Kidney capillary endothelial cell (primary cell): ENCODE measurements around the gene C1QA.
"Not testable (repeated sequence)": the region's sequence is repeated elsewhere in the genome, so short reads cannot be mapped to it uniquely, and the experiment has no call there.

Experiments
- DNase-seq: peaks from one replicate; pipeline ENCODE4 v3.0.0-alpha.2; 2018; ENCODE audit warnings: low spot score

The C1QA gene

GRCh38 chr1:22641247-22641646 is 4.8 kb downstream of the C1QA start:
- no peak for DNase-seq

DNA sequence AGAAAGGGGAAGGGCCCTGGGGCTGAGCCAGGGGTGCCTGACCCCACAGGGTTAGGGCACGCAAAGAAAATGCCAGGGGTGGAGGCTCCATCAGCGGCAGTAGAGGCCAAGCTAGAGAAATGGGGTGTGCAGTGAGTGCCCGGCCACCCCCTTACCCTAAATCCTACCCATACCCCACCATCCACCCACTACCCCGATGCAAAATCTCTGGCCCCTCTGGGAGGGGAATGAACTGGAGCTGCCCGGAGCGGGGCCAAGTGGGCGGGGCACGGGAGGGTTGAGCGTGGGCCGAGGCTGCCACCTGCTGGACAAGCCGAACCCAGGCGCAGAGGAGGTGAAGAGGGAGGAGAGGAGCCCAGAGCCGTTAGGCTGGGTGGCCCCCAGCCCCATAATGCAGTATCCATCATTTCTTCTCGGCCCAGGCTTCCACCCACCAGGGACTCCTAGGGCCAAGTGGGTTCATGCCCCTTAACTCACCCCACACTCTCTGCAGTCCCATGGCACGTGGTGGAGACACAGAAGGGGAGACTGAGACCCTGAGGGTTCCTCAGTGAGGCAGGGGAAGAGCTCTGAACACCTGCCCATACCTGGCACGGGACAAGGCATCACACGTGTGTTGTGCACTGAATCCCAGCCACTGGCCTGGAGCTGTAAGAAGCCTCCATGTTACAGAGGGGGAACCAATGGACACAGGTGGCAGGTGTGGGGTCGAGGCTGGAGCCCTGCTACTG is 5.6 kb downstream of the C1QA start:
- DNase-seq = peak; percentile 50

GRCh38 chr1:22643381-22643780 is 7.0 kb downstream of the C1QA start, which contains the start of gene C1QC:
C1QC (plus strand) TSS chr1:22643633; CDS start chr1:22644024, 391 bp downstream.
- no peak for DNase-seq

DNA sequence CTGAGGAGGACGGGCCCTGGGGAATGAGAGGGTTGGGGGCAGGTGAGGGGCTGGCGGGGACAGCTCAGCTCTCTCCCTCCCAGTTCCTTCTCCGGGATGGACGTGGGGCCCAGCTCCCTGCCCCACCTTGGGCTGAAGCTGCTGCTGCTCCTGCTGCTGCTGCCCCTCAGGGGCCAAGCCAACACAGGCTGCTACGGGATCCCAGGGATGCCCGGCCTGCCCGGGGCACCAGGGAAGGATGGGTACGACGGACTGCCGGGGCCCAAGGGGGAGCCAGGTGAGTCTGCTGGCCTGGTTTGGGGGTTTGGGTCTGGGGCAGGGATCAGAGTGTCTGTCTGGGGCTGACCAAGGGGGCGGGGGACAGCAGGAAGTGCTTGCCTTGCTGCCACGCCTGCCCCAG is 7.5 kb downstream of the C1QA start:
- no peak for DNase-seq

DNA sequence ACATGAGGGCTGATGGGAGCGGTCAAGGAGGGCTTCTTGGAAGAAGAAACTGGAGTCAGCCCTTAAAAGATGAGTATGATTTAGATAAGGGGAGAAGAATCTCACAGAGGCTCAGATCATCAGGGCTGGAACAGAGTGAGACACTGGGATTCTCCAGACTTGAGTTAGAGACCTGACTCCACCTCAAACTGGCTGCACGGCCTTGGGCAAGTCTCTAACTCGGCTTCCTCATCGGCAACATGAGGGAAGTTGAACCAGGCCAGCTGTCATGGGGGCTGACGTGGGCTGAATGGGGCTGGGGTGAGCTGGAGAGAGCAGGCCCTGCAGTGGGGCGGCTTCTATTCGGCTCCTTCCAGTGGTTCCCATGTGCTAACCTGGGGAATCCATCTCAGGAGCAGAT is 9.5 kb downstream of the C1QA start:
- DNase-seq = no peak

GRCh38 chr1:22646384-22646783 is 10.0 kb downstream of the C1QA start:
- no peak for DNase-seq

DNA sequence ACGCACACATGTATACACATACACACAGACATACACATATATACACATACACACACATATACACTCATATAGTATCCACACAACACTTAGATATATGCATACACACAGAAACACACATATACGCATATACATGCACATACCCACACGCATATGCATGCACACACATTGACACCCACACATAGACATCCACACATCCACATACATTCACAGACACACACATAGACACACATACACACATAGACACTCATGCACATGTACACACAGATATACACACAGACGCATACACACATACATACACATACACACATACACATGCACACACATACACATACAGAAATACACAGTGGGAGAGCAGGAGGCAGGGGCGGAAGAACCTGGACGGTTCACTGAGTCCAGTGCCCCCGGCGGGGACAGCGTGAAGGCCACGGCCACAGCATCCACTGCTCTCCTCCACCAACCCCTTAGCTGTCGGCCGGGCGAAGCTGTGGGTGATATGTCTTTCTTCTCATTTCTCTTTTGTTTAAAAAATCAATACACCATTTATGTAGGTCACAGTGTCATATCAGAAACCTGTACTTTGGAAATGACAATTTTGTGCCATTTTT is 13.8 kb downstream of the C1QA start:
- no peak for DNase-seq

DNA sequence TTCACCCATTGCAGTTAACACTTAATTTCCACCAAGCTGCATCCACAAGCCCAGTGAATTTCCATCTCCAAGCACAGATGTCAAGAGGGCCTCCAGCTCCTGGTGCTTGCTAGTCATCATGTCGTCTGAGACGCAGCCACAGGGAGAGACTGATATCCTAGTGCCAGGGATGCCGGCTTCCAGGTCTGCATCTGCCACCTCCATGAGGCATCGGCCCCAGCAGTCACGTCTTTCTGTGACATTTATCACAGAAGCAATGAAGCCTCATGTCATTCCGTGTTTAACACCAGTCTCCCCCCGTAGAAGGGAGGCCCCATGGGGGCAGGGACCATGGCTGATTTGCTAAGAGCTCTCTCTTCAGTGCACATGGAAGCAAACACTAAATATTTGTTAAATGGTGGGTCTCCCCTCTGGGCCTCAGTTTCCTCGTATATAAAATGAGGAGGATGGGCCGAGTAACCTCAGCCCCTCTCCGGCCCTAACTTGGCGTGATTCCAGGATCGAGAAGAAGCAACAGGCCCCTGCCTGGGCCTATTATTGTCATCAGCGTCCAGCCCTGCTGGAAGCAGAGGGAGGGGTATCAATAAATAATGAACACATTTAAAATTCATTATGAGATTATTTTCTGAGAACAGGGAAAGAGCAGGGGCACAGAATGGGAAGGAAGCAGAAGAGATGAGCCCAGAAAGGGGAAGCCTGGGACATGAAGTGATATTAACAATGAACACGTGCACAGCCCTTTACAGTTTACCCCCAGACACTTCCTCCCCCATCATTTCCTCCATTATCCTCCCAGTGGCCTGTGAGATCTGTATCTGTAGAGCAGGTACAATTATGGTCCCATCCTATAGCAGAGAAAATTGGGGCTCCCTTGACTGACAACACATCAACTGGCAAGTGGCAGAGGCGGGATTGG is 15.8 kb downstream of the C1QA start:
- DNase-seq = no peak

- no peak for DNase-seq
These were observed 16.5 kb downstream of the C1QA start, which contains the start of gene C1QB for GRCh38 chr1:22652881-22653316. C1QB (plus strand) TSS chr1:22653236; CDS start chr1:22659463, 6,227 bp downstream.

- no peak for DNase-seq
These were observed 18.3 kb downstream of the C1QA start for GRCh38 chr1:22654692-22655091.

GRCh38 chr1:22658385-22659163 is 22.1 kb downstream of the C1QA start:
- DNase-seq = no peak

DNA sequence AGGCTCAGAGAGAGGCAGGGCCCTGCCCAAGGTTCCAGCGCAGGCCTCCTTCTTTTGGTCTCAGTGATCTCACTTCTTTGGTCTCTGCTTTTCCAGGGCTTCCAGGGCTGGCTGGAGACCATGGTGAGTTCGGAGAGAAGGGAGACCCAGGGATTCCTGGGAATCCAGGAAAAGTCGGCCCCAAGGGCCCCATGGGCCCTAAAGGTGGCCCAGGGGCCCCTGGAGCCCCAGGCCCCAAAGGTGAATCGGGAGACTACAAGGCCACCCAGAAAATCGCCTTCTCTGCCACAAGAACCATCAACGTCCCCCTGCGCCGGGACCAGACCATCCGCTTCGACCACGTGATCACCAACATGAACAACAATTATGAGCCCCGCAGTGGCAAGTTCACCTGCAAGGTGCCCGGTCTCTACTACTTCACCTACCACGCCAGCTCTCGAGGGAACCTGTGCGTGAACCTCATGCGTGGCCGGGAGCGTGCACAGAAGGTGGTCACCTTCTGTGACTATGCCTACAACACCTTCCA is 24.4 kb downstream of the C1QA start:
- no peak for DNase-seq

GRCh38 chr1:22661880-22662279 is 25.5 kb downstream of the C1QA start:
- DNase-seq = no peak

DNA sequence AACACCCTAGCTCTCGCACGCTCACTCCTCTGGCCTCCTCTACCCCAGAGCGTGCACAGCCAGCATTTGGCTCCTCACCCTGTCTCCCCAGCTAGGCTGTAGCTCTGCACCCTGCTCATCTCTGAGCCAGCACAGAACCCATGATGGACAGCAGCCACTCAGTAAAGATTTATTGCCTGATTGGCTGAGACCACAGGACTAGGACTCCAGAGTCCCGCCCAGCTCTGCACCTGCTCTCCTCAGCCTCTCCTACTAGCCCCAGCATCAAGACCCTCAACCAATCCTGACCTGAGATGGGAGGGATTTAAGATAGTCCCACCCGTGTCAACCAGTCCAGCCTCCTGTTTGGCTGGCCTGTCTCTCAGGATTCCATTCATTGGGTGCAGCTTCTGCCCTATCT is 25.9 kb downstream of the C1QA start:
- DNase-seq = no peak

DNA sequence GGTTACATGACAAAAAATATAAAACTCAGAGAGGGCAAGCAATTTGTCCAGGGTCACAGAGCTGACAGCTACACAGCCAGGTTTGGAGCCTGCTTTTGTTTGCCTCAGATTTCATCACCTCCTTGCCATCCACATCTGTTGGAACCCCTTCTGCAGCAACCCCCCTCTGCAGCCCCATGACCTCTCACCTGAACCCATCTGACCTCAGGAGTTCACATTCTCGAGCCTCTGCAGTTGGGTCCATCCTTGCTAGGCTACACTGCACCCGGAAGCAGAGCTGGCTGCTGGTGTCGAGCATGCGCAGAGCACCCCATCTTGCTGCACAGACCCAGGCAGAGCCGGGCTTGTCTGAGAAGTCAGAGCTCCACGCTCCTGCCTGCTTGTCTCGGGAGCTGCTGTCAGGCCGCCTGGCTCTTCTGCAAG is 26.6 kb downstream of the C1QA start:
- DNase-seq = no peak

GRCh38 chr1:22665752-22666151 is 29.3 kb downstream of the C1QA start:
- DNase-seq = peak; percentile 33

GRCh38 chr1:22666412-22666811 is 30.0 kb downstream of the C1QA start:
- DNase-seq = no peak

- not testable (repeated sequence) for DNase-seq
These were observed 32.4 kb downstream of the C1QA start for GRCh38 chr1:22668840-22669239.

DNA sequence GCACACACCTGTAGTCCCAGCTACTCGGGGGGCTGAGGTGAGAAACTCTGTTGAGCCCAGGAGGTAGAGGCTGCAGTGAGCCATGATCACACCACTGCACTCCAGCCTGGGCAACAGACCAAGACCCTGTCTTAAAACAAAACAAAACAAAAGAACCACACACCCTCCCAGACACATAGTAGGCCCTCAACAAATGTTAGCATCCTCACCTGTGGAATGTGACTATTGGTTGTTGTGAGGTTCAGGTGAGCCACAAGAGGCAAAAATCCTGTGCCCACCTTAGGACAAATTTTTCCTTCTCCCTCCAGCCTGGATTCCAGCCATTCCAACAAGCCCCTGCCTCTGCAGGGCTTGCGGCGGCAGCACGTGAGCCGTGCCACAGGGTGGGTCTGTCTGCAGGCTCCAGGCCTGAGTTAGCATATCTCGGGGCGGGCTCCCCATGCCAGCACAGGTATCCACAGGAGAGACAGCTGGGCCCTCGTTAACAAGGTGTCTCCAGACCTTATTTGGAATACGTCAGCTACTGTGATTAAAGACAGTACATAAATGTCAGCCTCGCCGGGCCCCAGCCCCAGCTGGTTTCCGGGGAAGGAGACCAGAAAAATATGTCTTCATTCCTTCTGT is 34.0 kb downstream of the C1QA start:
- DNase-seq = no peak

GRCh38 chr1:22671999-22672398 is 35.6 kb downstream of the C1QA start:
- no peak for DNase-seq
